ENCODE measurements around the gene KIAA1143.

The KIAA1143 gene

GRCh38 chr3:44721231-44722102, 40.0 kb downstream of the KIAA1143 start:
- DNase-seq (no peak), ATAC-seq (no peak)
- H3K27ac Mint-ChIP-seq, result no peak overlapping the region
- H3K4me1 Mint-ChIP-seq, result no peaks in the 10 kb centered on the region
- H3K4me3 Mint-ChIP-seq, result no peak overlapping the region
- H3K27me3 Mint-ChIP-seq, result no peaks in the 10 kb centered on the region
- H3K36me3 Mint-ChIP-seq (ENCODE audit: low read depth), result peaks cover 76% of the 10 kb centered on the region
- H3K9me3 Mint-ChIP-seq, result peaks cover 80% of the 10 kb centered on the region

- Mint-ChIP-seq H3K36me3 (ENCODE audit: low read depth) (peaks cover 56% of the 10 kb centered on the region), H3K9me3 (peaks cover 72% of the 10 kb centered on the region), H3K27ac (peak within 1 kb of the TSS; percentile 39), H3K27me3 (peaks cover 28% of the 10 kb centered on the region), H3K4me1 (peaks cover 9% of the 10 kb centered on the region), H3K4me3 (peak within 1 kb of the TSS; percentile 80)
- ATAC-seq (peak; percentile 61), DNase-seq (peak; percentile 61)
These were observed 48.9 kb downstream of the KIAA1143 start, which contains the start of gene ZNF502 for GRCh38 chr3:44712455-44713075. TSS of gene ZNF502 (plus strand) at chr3:44712660. CDS start at chr3:44720262, 7,602 bp downstream.
